HG03565 (cell line): ENCODE data around the gene MEIS2.

Source experiments
- ATAC-seq: cut with Tn5 transposase; IDR thresholded peaks from one replicate; pipeline ENCODE4 v1.9.1; 2021; ENCODE audit warnings: mild to moderate bottlenecking, moderate library complexity; ENCODE audit not compliant: unreplicated experiment

MEIS2 gene

GRCh38 chr15:36882056-36882455, 218.3 kb downstream of the MEIS2 start:
- ATAC-seq: no peak

DNA sequence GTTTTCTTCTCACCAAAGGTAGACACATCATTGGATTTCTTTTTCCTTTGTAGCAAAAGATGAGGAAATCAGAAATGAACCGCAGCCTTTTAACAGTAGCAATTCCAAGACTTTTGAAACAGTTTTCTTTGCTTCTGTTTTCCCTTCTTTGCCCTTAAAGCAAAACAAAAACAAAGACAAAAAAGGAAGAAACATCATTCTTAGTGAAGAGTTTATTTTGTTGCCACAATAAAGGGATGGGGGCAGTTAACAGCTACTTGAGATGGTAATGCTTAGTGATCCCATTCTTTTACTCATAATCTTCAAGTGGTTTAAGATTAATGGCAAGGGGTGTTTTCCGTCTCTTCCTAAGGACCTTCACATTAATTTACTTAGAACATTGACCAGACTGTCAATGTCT, 218.8 kb downstream of the MEIS2 start:
- no peak for ATAC-seq

- ATAC-seq: no peak
Measured at GRCh38 chr15:36880913-36881460, 219.4 kb downstream of the MEIS2 start.

DNA sequence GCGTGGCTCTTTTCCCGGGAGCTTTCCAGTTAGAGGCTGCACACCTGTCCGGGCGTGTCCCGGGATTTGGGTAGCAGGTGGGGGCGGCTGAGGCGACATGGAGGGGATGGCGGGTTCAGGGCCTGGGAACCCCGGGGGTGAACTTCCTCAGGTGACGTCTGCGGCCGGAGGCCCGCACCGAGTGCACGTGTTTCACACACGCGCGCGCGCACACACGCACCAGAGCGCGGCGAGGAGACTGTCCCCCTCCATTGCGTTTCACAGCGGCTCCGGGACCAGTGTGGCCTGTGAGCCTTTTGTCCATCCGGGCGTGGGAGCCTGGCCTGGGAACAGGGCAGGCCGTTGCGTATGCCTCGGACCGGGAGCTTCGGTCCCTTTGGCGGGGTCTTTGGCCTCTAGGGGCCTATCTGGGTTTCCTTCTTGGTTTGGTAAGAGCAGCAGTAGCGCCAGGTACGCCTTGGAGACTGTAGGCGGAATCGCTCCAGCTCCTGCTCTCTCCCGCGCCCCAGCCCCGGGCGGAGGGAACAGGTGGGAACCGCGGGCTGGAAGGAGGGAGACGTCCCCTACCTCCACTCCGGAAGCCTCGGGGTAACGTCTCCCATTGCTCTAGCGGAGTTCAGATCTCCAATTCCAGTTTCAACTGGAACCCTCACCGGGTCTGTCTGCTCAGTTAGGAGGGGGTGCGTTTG, 220.0 kb downstream of the MEIS2 start:
- ATAC-seq: no peak

DNA sequence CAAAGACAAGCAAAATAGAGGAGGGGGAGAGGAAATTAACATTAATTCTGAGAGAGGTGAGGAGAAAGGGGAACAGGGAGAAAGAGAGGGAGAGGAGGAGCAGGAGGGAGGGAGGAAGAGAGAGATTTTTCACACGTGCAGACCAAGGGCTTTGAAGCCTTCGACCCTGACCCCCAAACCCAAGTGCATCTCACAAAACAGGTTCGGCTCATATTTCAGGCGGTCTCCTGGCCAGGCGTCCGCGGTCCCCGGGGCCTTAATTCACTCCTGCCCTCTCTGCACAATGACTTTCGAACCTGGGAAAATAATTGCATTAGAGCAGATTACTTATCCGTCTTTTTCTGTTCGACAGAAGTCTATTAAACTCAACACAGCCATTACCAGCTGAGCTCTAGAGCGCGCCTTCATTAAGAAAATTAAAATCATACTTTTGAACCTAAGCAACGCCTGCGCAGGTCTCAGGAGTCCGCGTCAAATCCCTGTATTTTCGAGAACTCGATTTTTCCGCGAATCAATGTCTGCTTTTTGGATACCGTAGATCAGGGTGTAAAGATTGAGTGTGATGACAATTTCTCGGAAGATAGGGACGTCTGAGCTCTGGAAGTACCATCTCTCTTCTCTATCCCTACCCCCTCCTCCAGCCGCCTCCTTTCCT, 220.7 kb downstream of the MEIS2 start:
- ATAC-seq: no peak

GRCh38 chr15:36878684-36879262, 221.6 kb downstream of the MEIS2 start:
- ATAC-seq: no peak

- no peak for ATAC-seq
Measured at GRCh38 chr15:36877796-36878683, 222.3 kb downstream of the MEIS2 start.

- no peak for ATAC-seq
Measured at GRCh38 chr15:36877294-36877693, 223.1 kb downstream of the MEIS2 start.

GRCh38 chr15:36875740-36876334, 224.5 kb downstream of the MEIS2 start:
- no peak for ATAC-seq

GRCh38 chr15:36874930-36875329, 225.4 kb downstream of the MEIS2 start:
- no peak for ATAC-seq

- no peak for ATAC-seq
Measured at GRCh38 chr15:36867436-36867835, 232.9 kb downstream of the MEIS2 start.

DNA sequence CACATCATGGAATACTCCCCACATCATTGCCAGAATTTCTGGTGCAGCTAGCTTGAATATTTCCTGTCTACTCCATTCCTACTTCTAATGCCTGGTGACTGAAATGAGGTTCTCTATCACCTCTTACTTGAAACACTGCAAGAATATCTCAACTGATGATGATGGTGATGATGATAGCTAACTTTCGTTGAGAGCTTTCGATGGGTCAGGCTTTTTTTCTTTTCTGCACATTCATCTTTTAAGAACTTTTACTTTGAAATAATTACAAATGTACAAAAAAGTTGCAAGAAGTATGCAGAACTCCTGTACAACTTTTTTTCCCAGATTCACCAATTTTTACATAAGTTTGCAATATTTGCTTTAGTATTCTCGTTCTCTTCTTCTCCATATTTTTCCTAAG, 233.5 kb downstream of the MEIS2 start:
- ATAC-seq: no peak

DNA sequence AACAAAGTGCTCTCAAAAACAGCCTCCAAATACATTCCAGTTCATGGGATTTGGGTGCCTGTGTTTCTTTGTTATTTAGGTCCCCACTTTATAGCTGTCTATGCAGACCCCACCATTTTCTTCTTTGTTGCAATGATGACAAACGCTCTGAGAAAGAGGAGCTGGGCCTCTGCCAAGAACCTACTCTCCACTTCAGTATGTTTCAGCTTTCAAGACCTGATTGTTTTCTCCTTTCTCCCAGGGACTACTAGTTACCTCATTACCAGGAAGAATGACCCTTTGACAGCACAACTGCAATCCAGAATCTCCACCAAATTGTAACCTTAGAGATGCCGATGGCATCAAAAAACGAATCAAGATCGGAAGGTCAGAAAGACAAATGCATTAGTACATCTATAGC, 236.8 kb downstream of the MEIS2 start:
- ATAC-seq: no peak

GRCh38 chr15:36860792-36861191, 239.6 kb downstream of the MEIS2 start:
- ATAC-seq: no peak

DNA sequence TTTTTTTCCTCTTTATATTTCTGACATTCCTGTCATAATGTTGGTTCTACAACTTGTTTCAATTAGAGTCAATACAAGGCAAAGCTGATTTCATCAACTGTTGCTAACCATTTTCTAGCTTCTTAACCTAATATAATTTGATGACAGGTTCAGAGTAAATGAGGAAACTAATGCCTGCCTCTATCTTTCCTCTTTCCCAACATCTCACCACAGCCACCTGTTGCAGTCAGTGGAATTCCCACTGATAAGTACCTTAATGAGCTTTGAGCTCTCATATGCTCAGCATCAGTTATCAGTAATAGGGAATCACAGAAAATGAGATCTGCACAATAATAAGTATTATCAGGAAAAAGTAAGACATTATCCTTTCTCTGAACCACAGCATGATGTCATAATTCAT, 241.9 kb downstream of the MEIS2 start:
- no peak for ATAC-seq

DNA sequence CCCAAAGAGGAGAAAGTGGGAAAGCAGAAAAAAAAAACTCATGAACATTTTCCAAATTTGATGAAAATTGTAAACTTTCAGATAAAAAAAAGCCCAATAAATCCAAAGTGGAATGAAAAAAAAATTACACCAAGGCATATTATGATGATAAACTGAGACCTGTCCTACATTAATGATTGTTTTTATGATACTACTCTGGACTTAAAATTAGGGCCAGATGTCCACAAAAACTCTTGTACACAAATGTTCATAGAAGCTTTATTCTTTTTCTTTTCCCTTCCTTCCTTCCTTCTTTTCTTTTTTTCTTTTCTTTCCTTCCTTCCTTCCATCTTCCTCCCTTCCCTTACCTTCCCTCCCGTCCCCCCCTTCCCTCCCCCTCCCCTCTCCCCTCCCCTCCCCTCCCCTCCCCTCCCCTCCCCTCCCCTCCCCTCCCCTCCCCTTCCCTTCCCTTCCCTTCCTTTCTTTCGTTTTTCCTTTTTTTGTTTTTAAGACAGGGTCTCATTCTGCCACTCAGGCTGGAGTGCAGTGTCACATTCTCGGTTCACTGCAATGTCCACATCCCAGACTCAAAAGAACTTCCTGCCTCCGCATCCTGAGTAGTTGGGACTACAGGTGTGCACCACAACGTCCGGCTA, 243.9 kb downstream of the MEIS2 start:
- ATAC-seq: no peak

DNA sequence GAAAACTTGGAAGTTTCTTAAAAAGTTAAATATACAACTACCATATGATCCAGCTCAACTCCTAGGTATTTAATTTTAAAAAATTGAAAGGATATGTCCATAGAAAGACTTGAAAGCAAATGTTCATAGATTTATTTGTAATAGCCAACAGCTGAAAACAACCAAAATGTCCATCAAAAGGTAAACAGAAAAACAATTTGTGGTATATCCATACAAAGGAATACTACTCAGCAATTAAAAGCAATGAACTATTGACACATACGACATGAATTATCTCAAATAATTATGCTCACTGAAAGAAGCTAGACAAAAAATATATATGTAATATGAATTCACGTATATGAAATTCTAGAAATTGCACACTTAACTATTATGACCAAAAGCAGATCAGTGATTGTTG, 249.5 kb downstream of the MEIS2 start:
- no peak for ATAC-seq

- no peak for ATAC-seq
Measured at GRCh38 chr15:36845270-36845669, 255.1 kb downstream of the MEIS2 start.

DNA sequence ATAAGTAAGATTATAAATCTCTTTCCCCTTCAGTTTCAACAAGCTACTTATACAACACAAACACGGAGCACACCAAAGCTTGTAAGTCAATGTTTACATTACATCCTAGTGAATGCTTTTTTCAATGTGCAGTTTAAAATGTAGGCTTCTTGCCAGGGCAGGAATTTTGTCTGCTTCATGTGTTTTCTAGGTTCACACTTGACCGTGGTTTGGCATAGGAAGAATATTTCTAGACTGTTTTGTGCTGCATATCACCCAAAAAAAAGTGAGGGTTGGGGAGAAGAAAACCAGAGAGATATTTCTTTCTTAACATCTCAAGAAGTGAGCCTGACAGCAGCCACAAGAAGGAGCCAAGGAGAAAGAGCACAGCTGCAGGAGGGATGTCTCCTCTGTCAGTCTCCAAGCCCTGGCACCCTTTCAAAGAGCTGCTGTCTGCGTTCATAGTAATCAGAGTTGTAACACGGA, 255.8 kb downstream of the MEIS2 start:
- ATAC-seq: no peak

DNA sequence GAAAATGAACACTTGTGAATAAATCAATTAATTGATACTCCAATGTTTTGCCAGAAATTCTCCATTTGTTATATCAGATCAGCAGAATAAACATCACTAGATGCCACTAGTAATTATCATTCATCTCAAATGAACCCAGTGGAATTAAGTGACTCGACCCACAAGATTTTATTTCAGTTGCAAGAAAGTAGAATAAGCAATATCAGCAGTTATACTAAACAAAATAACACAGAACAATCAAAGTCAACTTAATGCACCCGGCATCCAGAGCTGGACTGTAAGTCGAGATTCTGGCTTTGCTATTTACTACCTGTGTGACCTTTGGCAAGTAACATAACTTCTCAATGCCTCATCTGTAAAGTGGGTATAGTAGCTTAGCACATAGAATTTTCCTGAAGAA, 256.5 kb downstream of the MEIS2 start:
- ATAC-seq: no peak
